Measurements from ENCODE around the gene SKIDA1. TPM values are rescaled to one million over a fixed set of nuclear protein-coding genes. Genes with fewer than 3 reads are reported as not detected.

Gene SKIDA1
- total RNA-seq, 1 donor from 2014 or later: 0.52 TPM

DNA sequence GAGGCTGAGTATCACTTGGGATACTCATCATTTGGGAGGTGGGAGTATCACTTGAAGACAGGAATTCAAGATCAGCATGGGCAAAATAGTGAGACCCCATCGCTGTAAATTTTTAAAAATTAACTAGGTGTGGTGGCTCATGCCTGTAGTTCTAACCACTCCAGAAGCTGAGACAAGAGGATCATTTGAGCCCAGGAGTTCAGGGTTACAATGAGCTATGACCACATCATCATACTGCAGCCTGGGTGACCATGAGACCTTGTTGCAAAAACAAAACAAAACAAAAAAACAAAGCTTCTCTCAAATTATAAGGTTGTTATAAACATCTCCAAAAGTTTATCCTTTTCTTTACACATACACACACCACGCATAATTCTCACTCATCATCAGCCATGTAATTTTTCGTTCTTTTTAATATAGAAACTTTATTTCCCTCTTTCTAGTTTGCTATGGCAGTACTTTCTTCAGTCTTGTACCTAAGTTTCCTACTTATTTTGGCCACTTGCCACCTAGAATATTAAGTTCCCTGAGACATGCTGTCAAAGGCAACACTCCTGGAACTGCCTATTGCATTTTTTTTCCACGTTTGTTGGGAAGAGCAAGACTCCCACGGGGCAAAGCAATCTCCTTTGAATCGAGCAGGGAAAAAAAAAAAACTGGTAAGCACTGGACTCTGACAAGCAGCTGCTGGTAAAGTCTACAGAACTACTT, 37.1 kb downstream of the SKIDA1 start:
- no peak for DNase-seq (ENCODE audit: low read depth)
- no peak overlapping the region for H3K4me3 ChIP-seq (ENCODE audit: low read depth, low read length)
- TF ChIP-seq, protein P1, sequence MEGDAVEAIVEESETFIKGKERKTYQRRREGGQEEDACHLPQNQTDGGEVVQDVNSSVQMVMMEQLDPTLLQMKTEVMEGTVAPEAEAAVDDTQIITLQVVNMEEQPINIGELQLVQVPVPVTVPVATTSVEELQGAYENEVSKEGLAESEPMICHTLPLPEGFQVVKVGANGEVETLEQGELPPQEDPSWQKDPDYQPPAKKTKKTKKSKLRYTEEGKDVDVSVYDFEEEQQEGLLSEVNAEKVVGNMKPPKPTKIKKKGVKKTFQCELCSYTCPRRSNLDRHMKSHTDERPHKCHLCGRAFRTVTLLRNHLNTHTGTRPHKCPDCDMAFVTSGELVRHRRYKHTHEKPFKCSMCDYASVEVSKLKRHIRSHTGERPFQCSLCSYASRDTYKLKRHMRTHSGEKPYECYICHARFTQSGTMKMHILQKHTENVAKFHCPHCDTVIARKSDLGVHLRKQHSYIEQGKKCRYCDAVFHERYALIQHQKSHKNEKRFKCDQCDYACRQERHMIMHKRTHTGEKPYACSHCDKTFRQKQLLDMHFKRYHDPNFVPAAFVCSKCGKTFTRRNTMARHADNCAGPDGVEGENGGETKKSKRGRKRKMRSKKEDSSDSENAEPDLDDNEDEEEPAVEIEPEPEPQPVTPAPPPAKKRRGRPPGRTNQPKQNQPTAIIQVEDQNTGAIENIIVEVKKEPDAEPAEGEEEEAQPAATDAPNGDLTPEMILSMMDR (conservative IDR thresholded peaks at IDR 0.05; ENCODE audit: low read depth, low read length): no peak

DNA sequence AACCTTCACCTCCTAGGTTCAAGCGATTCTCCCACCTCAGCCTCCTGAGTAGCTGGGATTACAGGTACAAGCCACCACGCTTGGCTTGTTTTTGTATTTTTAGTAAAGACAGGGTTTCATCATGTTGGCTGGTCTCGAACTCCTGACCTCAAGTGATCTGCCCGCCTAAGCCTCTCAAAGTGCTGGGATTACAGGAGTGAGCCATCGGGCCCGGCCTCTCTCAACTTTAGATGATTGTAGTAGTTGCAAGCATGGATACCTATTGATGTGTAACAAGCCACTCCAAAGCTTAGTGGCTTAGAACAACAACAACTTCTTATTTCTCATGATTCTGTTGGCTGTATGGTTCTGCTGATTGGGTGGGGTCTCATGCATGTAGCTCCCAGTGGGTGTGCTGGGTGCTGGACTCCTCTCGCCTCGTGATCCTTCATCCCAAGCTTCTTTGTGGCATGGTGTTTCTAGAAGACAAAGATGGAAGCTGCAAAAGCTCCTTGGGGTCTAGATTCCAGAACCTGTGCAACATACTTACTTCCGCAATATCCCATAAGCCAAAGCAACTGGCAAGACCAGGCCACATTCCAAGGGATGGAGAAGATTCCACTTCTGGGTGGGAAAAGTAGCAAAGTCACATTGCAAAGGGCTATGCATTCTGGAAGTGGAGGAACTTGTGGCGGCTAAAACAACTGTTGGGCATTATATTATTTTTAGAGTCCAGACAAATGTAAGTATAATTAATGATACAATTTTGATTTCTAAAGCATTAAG, 37.9 kb downstream of the SKIDA1 start:
- no peak overlapping the region for H3K4me3 ChIP-seq (ENCODE audit: low read depth, low read length)
- TF ChIP-seq, protein P1 (conservative IDR thresholded peaks at IDR 0.05; ENCODE audit: low read depth, low read length): no peak
- DNase-seq (ENCODE audit: low read depth): no peak

DNA sequence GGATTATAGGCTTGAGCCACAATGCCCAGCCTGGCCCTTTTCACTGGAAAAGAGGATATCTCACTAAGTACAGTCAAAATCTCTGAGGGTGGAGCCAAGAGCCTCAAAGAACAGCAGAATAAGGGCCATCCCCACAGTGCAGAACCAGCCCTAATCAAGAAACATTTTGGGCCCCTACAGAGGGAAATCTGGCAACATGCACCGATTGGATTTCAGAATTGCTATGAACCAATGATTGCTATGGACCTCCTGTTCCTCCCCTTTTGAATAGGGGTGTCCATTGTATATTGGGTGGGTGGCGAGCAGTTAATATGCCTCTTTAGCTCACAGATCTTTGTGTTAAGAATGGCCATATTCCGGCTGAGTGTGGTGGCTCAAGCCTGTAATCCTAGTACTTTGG, 42.7 kb downstream of the SKIDA1 start:
- no peak for DNase-seq (ENCODE audit: low read depth)
- H3K4me3 ChIP-seq (ENCODE audit: low read depth, low read length): no peak overlapping the region
- TF ChIP-seq, protein P1 (conservative IDR thresholded peaks at IDR 0.05; ENCODE audit: low read depth, low read length): no peak

DNA sequence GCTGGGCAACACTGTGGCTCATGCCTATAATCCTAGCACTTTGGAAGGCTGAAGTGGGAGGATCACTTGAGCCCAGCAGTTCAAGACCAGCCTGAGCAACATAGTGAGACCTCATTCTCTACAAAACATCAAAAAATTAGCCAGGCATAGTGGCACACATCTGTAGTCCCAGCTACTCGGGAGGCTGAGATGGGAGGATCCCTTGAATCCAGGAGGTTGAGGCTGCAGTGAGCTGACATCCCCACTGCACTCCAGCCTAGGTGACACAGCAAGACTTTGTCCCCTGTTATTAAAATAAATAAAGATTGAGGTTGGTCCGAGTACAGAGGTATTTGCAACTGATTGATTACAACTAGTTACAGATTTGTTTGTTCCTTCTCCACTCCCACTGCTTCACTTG, 44.1 kb downstream of the SKIDA1 start:
- TF ChIP-seq, protein P1 (conservative IDR thresholded peaks at IDR 0.05; ENCODE audit: low read depth, low read length): no peak
- H3K4me3 ChIP-seq (ENCODE audit: low read depth, low read length): no peak overlapping the region

DNA sequence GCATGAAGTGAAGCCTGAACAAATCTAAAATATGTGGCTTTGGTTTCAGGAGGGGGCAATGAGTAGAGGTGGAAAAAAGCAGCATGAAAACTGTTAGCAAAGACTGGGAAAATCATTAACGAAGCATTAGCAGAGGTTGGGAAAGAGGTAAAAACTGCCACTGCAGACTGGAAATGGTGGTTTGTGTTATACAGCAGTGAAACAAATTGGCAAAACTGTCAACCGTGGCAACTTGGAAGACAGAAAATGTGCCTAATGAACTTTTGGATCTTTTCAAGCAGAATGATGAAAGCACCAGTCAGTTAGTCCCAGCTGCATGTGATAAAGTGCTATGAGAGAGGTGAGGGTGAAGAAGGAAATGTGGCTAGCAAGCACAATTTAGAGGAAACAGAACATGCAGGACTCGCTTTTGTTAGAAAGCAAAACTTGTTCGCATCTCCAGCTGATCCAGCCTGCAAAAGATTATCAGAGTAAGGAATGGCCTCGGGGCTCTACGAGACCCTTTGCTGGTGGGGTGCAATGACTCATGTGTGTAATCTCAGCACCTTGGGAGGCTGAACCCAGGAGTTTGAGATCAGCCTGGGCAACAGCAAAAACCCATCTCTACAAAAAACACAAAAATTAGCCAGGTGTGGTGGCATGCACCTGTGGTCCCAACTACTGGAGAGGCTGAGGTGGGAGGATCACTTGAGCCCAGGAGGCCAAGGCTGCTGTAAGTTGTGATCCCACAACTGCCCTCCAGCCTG, 45.7 kb downstream of the SKIDA1 start:
- DNase-seq (ENCODE audit: low read depth): no peak
- H3K4me3 ChIP-seq (ENCODE audit: low read depth, low read length): no peak overlapping the region
- TF ChIP-seq, protein P1 (conservative IDR thresholded peaks at IDR 0.05; ENCODE audit: low read depth, low read length): no peak

More for the DNA sequence above, 44.1 kb downstream of the SKIDA1 start:
- no peak for DNase-seq (ENCODE audit: low read depth)

GRCh38 chr10:21475393-21475792, 50.1 kb downstream of the SKIDA1 start:
- no peak overlapping the region for H3K4me3 ChIP-seq (ENCODE audit: low read depth, low read length)
- TF ChIP-seq, protein P1 (conservative IDR thresholded peaks at IDR 0.05; ENCODE audit: low read depth, low read length): no peak
- no peak for DNase-seq (ENCODE audit: low read depth)
